NCI-H460 (cell line): ENCODE results near the gene OFD1. TPM values are rescaled to one million over a fixed set of nuclear protein-coding genes. Genes with fewer than 3 reads are reported as not detected.

Experiments used
- DNase-seq: peaks from one replicate; pipeline ENCODE4 v3.0.0-alpha.2; 2016; ENCODE audit warnings: low read depth; ENCODE audit errors: extremely low read depth
- total RNA-seq: library from RNA; depleted of rRNA; stranded (reverse); fragments of >200 nt; shearing (Covaris generic); gene quantifications from 2 replicates; pipeline ENCODE4 v1.2.3, GENCODE V29; 2014; rRNA removed

The OFD1 gene
- total RNA-seq, 1 experiment from 2014 or later, result 26.6 TPM

GRCh38 chrX:13790206-13791131 is 55.9 kb downstream of the OFD1 start:
- no peak for DNase-seq

GRCh38 chrX:13791145-13791544 is 56.6 kb downstream of the OFD1 start:
- DNase-seq, result no peak

DNA sequence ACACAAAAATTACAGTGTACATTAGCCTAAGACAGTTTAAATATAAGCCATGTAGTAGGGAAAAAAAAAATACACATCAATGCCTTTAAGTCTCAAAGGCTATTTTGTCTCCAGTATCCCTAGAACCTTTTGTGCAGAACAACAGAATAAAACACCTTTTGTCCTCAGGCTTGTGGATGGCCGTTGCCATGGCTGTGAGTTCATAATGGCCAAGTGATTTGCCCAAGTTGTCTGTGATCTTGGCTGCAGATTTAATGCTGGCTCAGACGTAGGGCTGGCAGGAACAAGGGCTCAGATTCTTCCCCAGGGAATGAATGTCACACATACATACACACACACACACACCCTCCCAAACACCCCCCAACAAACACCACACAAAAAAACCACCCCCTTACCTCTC is 57.0 kb downstream of the OFD1 start:
- no peak for DNase-seq

DNA sequence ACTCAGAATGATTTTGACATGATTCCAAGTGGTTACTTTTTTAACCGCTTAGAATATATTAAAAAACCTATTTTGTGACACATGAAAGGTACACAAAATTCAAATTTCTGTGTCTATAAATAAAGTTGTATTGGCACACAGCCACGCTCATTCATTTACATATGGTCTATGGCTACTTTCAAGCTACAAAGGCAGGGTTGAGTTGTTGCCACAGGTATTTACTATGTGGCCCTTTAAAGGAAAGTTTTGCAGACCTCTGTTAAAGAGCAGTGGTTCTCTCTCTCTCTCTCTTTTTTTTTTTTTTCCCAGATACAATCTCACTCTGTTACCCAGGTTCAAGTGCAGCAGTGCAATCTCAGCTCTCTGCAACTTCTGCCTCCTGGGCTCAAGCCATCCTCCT is 59.3 kb downstream of the OFD1 start:
- no peak for DNase-seq

DNA sequence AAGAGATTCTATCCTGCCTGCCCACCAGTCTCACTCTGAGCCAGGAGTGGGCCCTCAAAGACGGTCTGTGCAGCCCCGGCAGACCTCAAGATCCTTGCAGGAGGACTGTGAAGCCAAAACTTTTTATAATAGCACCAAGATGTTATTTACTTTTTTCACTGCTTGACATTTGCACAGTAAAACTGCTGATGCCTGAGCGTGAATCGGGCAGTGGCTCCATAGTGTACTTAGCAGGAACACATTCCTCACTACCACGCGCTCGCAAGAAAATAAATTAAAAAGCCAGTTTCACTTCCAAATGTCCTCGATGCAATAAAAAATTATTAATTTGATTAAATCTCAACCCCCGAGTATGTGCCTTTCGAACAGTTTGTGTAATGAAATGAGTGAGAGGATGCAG is 59.9 kb downstream of the OFD1 start:
- no peak for DNase-seq

- DNase-seq, result no peak
Observed at GRCh38 chrX:13797512-13797911, 63.0 kb downstream of the OFD1 start.

GRCh38 chrX:13798184-13798583 is 63.6 kb downstream of the OFD1 start:
- no peak for DNase-seq

GRCh38 chrX:13803116-13803515 is 68.6 kb downstream of the OFD1 start:
- DNase-seq, result no peak

GRCh38 chrX:13805241-13805640 is 70.7 kb downstream of the OFD1 start:
- no peak for DNase-seq

DNA sequence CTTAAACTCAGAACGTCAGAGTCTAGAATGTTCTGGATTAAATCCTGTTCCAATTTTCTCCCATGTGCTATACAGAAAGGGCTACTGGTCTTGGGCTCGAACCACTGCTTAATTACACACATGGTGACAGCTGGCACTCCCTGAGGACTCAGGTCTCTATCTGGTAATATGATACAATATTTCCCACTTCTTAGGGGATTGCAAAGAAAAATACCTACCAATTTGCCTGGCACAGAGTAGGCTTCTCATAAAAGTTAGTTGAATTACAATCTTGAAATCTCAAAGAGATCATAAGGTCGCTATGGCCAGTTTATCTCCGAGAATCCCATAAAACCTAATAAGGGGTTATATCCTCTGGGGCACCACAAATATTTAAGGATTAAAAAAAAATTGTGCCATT is 73.7 kb downstream of the OFD1 start:
- DNase-seq, result no peak

GRCh38 chrX:13808865-13809264 is 74.3 kb downstream of the OFD1 start:
- DNase-seq, result no peak

- DNase-seq, result no peak
Observed at GRCh38 chrX:13815664-13816063, 81.1 kb downstream of the OFD1 start.

DNA sequence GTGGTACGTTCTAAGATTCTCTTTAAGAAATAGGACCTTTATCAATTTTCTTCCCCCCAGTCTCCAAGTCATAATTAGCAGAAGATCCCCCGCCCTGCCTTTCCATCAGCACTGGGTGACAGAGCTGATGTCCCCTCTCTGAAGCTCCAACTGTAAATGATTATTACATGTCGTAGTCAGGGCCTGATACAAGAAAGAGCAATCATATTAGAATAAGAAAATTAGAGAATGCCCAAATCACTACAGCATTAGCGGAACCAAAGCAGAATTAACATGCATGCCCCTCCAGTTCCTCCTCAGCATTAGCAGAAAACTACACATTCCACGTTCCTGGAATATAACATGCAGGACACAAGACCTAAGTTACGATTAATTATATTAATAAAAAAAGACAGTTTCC is 81.6 kb downstream of the OFD1 start:
- DNase-seq, result no peak

DNA sequence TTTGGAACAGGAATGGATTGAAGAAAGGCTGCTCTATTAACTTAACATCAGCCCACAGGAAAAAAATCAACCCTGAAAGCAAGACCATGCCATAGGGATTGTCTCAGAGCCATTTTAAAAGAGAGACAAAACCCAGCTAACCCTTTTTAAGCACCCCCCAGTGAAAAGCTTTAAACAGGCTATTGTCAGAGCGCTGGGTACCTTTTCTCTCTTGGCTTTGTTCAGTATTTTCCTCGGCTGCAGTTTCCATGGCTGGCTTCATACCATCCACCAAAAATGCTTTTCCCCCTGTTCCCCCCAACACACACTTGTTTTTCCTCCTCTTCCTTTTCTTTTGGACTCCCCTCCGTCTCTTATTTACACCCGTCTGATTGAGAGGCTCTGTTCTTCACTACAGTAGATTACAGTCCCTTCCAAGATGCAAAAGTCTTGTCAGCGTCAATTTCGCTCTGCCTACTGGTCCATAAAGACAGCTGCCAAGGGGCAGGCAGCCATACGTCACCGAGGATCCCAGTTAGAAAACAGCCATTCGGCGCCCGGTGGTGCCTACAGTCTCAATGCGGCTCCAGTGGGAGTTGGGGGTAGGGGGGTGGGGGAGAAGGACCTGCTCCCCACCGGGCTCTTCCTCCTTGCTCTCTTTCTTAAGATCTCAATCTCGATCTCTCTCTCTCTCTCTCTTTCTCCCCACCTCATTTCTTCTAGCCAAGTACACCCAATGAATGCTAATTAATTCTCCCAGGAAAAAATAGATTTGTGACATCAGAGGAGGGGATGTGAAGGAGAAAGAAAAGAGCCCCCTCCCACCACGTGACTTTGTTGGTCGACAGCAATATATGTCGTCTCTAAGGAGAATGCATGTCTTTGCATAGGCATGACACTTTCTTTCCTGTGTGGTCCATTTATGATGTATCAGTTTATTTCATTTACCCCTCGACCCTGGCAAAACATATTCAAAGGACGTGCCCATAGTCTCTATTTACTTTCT is 82.4 kb downstream of the OFD1 start, which contains the start of gene GPM6B:
GPM6B (minus strand) TSS at position 451 of the 985 bp plus-strand sequence; CDS start at position 262, 189 bp downstream.
- DNase-seq, result no peak

Other genes with a start within 250 kb of the OFD1 start
- not detected in 2 replicates for gene EGFL6, start 165.1 kb upstream of the OFD1 start, total RNA-seq
- gene TCEANC, start 81.6 kb upstream of the OFD1 start, total RNA-seq, result 2.9 and 3.5 TPM in 2 replicates
- gene RAB9A, start 45.6 kb upstream of the OFD1 start, total RNA-seq, result 26.9 and 35.9 TPM in 2 replicates
- 20.3 and 21.1 TPM in 2 replicates for gene TRAPPC2, start 128 bp upstream of the OFD1 start, total RNA-seq
- gene GPM6B, start 82.3 kb downstream of the OFD1 start, total RNA-seq, result 0.50 and 0.75 TPM in 2 replicates